HG02852 (cell line): ENCODE results near the gene FBRSL1.

Experiments used
- ATAC-seq: cut with Tn5 transposase; IDR thresholded peaks from one replicate; pipeline ENCODE4 v1.9.1; 2021; ENCODE audit warnings: mild to moderate bottlenecking, moderate library complexity; ENCODE audit not compliant: unreplicated experiment

The FBRSL1 gene

DNA sequence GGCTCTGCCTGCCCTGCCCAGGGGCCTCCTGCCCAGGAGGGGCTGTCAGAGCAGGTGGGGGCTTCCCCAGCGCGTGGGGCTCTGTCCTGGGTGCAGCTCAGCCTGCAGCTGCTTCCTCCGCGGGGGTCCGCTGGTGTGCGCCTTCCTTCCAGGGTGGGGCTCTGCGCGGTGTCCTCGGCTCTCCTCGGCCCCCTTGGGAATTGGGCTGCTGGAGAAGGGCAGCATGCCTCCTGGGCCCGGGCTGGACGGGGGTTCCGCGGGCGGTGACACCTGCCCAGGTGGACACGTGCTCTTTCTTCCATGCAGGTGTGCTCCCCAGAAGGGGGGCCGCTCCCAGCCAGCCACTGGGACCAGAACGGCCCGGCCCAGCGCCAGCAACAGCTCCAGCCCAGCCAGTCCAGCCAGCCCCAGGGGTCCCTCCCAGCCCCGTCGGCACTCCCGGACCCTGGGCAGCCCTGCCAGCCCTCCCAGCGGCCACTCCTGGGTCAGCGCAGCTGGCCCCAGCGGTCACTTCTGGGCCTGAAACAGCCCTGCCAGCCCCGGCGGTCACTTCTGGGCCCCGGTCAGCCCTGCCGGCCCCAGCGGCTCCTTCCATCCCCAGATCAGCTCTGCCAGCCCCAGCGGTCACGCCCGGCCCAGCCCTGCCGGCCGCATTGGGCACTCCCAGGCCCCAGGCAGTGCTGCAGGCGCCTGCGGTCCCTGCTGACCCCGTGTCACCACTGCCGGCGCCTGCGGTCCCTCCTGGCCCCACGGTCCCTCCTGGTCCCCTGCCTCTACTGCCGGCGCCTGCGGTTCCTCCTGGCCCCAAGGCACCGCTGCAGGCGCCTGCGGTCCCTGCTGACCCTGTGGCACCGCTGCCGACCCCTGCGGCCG is 19.1 kb downstream of the FBRSL1 start:
- no peak for ATAC-seq

- no peak for ATAC-seq
Measured at GRCh38 chr12:132510111-132510724, 20.3 kb downstream of the FBRSL1 start.

DNA sequence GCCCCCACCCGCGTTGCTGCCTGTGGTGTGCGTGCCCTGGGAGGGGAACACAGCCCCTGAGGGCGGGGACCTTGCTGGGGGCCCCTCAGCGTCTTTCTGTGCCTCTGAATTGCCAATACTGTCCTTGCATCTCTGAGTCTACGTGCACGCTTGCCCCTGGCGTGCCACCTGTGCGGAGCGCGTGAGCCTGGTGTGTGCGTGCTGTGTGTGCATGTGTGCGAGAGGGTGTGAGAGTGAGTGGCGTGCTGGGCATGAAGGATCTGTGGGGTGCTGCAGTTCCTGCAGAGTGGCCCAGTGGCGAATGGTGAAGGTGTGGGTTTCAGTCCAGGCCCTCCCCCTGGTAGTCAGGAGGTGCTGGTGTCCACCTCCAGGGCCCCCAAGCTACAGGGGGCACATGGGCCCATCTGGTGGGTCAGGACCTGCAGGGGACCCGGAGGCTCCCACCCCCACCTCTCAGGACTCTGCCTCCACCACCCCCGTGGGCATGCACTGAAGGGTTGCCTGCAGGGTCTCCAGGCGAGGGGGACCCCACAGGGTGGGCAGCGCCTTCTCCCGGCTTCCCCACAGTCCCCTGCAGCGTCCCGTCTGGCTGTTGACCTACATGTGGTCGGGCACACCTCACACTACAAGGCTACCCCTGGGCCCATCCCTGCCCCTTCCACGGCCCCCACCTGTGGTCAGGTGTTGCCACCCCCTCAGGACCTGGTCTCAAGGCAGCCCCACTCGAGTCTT is 21.0 kb downstream of the FBRSL1 start:
- ATAC-seq, result no peak

DNA sequence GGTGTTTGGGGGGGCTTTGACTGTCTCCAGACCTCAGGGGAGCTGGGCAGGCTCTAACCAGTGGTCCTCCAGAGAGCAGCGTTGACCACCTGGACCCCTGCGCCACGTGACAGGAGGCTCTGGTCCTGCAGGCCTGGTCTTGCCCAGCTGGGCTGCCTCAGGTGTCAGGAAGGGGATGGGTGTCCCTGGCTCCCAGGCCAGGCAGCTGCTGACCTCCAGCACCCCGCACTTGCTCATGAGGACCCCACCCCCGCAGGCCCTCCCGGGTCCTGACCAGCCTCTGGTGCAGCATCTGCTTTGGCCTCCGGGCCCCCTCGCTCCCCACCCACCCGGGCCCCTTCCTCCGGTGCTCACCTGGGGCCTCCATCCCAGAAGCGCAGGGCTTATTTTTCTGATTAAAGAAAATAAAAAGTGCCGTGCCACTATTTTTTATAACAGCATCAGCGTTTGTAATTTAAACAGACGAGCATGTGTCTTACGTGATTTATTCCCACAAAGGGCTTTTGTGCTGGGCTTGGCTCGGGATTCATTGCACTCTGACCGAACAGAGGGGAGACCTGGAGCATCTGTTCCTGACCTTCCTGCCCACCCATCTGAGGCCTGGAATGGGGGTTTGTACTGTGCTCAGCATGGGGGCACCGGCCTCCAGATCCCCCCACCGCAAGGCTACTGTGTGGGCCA is 21.7 kb downstream of the FBRSL1 start:
- ATAC-seq, result no peak

DNA sequence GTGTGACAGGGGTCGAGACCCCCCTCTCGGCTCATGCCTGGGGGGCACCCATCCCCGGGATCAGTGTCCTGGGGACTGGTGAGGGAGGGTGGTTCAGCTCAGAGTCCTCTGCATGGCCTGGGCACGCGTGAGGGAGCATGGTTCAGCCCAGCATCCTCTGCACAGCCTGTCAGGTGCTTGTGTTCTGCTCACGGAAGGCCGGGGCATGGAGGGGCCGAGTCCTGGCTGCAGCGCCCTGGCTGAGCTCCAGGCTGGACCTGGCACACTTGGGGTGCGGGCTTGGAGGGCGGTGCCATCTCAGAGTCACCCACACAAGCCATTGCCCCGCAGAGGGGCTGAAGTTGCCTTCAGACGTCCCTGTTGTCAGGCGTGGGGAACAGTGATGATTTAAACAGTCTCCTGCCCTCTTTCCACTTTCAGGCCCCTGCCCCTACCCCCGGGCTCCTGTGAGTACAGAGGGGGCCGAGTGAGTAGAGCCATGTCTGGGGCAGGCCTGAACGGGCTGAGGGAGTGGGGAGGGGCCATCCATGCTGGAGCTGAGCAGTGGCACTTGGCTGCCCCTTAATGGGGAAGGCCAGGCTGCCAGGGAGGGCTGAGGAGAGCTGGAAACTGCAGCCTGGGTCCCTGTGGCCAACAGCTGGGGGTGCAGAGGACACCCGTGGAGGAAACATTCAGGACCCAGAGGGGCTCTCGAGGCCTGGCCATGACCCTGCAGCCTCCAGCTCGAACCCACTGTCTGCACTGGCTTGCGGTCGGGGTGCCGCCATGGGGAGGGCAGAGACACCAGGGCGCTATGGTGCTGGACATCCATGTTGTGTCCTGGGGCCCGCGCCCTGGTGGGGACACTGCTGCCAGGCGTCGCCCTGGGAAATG is 22.5 kb downstream of the FBRSL1 start:
- ATAC-seq, result no peak

GRCh38 chr12:132513070-132513398 is 23.1 kb downstream of the FBRSL1 start:
- no peak for ATAC-seq

DNA sequence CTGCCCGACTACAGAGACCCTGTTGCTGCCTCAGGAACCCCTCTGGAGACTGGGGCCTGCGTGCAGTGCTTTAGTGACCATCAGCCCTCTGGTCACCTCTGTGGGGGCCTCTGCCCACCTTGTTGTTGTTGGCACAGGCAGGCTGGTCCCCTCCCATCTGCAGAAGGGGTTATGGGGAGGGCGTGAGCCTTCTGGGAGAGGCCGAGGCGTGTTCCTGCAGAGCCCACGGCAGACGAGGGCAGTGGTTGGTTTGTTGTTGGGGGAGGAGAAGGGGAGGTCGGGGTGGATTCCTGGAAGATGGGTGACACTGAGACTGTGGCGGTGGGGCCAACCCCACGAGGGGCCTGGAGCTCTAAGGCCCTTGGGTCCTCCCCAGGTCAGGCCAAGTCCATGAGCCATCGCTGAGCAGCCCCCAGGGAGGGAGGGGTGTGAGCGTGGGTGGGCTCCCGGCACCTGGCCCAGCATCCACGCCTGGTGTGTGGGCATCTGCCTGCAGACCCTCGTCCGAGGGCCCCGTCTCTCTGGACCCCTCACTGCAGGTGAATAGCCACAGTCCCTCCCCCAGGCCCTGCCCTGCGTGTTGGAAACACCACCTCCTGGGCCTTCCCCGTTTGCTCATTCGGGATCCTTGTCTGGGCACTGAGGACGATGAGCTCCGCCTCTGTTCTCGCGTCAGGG is 23.6 kb downstream of the FBRSL1 start:
- no peak for ATAC-seq

DNA sequence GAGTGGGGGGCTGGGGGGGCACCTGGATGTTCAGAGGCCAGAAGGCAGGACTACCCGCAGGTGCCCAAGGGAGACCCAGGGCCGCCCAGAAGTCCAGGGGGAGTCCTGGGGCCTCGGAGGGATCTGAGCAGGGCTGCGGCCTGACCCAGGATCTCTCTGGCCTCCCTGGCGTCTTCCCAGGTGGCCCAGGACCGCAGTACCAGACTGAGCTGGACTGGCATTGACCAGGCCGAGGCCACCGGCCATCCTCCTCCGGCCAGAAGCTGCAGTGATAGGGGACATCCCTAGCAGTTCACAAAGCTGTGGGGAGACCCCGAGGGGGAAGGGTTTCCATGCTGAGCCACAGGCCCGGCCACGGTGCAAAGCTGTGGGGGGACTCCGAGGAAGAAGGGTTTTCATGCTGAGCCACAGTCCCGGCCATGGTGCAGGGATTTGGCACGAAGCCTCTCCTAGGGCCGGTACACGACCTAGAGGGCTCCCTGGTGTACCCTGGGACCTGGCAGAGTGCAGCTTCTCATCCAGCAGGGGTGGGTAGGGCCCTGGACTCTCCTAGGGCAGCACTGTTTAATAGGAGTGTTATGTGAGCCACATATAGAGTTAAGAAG is 24.4 kb downstream of the FBRSL1 start:
- no peak for ATAC-seq

- ATAC-seq, result no peak
Measured at GRCh38 chr12:132514838-132515237, 24.9 kb downstream of the FBRSL1 start.

DNA sequence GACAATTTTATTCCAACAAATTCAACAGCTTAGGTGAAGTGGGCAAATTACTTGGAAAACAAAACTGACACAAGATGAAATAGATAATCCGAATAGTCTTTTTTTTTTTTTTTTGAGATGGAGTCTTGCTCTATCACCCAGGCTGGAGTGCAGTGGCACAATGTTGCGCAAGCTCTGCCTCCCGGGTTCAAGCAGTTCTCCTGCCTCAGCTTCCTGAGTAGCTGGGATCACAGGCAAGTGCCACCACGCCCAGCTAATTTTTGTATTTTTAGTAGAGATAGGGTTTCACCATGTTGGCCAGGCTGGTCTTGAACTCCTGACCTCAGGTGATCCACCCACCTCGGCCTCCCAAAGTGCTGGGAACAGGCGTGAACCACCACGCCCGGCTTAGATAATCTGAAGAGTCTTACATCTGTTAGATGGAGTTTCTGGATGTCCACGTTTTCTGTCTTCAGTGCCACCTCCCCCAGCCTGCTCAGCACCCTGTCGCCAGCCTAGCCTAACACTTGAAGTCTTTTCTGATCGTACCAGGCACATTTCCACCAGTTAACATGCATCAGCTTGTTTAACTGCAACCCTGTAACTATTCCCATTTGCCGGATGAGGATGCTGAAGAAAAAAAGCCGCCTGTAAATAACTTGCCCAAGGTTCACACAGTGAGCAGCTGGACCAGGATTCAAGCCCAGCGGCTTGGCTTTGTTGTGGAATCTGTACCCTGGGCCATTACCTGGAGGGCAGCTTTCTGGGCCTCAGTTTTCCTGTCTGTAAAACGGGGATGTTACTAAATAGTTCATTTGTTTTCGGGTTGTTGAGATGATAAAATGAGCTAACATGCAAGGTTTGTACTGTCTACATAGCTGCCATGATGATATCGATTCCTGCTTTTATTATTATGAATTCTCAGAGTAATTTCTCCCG is 26.4 kb downstream of the FBRSL1 start:
- ATAC-seq, result no peak

- ATAC-seq, result no peak
Measured at GRCh38 chr12:132517013-132517739, 27.2 kb downstream of the FBRSL1 start.

- no peak for ATAC-seq
Measured at GRCh38 chr12:132517740-132518100, 27.8 kb downstream of the FBRSL1 start.

GRCh38 chr12:132518354-132518992 is 28.5 kb downstream of the FBRSL1 start:
- no peak for ATAC-seq

DNA sequence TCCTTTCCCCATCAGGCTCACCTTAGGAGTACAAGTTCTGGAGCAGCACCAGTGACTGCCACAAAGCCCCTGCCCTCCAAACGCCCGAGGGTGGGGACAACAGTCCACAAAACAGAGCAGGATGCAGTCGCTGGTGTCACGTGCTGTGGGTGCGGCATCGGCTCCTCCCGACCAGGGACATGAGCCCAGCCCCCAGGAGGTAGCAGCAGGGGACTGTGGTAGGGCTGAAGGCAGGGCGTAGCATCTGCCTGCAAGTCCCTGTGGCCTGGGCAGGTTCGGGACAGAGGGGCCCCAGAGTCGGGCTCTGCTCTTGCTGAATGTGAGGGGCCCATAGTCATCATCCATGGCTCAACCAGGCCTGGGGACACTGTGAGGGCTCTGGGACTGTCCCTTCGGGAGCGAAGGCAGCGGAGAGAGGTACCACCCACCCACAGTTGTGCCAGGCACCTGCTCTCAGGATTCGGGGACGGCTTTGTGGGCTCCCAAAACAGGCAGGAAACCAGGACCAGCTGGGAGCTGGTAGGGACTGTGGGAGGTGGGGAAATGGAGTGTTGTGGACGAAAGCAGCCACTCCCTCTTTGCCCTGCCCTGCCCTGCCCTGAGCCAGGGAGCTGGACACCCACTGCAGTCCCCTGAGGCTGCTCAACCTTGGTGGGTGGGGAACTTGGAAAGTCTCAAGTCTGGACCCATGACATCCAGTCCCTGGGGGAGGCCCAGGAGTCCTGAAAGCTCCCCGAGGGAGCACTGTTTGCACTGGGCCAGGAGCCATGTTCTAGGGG is 30.7 kb downstream of the FBRSL1 start:
- no peak for ATAC-seq

DNA sequence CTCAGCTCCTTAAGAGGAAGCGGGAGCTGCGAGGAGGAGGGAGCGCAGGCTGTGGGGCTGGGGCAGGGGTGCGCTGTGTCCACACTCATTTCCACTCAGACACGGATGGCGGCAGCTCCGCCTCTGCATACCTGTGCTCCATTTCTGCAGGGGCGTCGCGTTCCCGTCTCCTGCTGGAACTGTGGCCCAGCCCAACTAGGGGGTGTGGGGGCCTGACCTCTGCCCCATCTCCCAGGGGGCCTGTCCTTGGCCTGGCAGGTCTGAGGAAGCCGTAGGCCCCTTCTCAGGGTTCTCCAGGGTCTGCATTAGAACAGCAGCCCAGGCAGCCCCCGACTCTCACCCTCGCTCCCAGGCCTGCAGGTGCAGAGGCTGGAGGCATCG is 31.2 kb downstream of the FBRSL1 start:
- no peak for ATAC-seq

- ATAC-seq, result no peak
Measured at GRCh38 chr12:132521712-132522292, 31.9 kb downstream of the FBRSL1 start.
